Hepatocyte (in vitro differentiated cells): Measurements from ENCODE around the gene PPP6R2.

Source experiments
- EZH2 ChIP-seq: fragments of 200-600 bp; sonication (generic); IDR thresholded peaks from 2 replicates; pipeline ENCODE4 v1.6.1; 2016; ENCODE audit warnings: antibody characterized with exemption, mild to moderate bottlenecking, borderline replicate concordance
- EZH2phosphoT487 ChIP-seq: fragments of 200-600 bp; sonication (generic); IDR thresholded peaks from one replicate; pipeline ENCODE4 v1.6.1; 2018; ENCODE audit warnings: antibody characterized with exemption, mild to moderate bottlenecking, low read depth, moderate library complexity; ENCODE audit not compliant: unreplicated experiment, severe bottlenecking
- TF ChIP-seq, protein P1 (sequence below): fragments of 200-600 bp; sonication (generic); IDR thresholded peaks from 2 replicates; pipeline ENCODE4 v1.5.1; 2016; ENCODE audit warnings: antibody characterized with exemption, mild to moderate bottlenecking; ENCODE audit not compliant: poor library complexity

DNA sequence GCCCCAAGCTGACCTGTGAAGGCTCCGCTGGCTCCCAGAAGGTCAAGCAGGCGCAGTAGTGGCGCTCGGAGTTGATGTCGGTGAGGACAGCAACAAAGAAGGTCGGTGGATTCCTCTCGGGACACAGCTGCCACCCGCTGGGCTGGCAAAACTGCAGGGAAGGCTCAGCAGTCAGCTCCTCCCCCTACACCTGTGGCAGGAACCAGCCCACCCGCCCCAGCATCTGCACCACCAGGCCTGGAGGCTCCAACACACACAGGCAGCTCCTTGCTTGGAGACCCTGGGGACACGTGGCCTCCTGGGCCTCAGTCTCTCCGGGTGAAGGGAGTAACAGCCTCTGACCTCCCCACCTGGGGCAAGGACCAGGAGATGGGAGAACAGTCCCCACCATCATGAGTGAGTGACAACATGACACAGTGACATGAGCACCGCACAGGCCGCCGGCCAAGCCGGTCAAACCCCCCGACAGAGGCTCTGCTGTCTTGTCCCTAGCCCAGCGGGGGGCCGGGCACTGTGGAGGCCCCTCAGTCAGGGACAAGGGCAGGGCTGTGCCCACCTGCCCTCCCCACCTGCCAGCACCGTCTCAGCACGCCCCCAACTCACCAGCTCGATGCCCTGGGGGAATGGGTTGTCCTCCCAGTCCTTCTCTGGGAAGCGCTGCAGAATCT lies 124.8 kb downstream of the PPP6R2 start:
- TF ChIP-seq, protein P1, sequence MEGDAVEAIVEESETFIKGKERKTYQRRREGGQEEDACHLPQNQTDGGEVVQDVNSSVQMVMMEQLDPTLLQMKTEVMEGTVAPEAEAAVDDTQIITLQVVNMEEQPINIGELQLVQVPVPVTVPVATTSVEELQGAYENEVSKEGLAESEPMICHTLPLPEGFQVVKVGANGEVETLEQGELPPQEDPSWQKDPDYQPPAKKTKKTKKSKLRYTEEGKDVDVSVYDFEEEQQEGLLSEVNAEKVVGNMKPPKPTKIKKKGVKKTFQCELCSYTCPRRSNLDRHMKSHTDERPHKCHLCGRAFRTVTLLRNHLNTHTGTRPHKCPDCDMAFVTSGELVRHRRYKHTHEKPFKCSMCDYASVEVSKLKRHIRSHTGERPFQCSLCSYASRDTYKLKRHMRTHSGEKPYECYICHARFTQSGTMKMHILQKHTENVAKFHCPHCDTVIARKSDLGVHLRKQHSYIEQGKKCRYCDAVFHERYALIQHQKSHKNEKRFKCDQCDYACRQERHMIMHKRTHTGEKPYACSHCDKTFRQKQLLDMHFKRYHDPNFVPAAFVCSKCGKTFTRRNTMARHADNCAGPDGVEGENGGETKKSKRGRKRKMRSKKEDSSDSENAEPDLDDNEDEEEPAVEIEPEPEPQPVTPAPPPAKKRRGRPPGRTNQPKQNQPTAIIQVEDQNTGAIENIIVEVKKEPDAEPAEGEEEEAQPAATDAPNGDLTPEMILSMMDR, result no peak
- TF ChIP-seq EZH2phosphoT487 (no peak), EZH2 (no peak)
